ENCODE data around the gene DRD5. TPM values are rescaled to one million over a fixed set of nuclear protein-coding genes. Genes with fewer than 3 reads are reported as not detected.
"Not testable (repeated sequence)": the region's sequence is repeated elsewhere in the genome, so short reads cannot be mapped to it uniquely, and the experiment has no call there.

The DRD5 gene
- not detected in 2 replicates for total RNA-seq (2014; rRNA removed; shearing (Covaris generic))

DNA sequence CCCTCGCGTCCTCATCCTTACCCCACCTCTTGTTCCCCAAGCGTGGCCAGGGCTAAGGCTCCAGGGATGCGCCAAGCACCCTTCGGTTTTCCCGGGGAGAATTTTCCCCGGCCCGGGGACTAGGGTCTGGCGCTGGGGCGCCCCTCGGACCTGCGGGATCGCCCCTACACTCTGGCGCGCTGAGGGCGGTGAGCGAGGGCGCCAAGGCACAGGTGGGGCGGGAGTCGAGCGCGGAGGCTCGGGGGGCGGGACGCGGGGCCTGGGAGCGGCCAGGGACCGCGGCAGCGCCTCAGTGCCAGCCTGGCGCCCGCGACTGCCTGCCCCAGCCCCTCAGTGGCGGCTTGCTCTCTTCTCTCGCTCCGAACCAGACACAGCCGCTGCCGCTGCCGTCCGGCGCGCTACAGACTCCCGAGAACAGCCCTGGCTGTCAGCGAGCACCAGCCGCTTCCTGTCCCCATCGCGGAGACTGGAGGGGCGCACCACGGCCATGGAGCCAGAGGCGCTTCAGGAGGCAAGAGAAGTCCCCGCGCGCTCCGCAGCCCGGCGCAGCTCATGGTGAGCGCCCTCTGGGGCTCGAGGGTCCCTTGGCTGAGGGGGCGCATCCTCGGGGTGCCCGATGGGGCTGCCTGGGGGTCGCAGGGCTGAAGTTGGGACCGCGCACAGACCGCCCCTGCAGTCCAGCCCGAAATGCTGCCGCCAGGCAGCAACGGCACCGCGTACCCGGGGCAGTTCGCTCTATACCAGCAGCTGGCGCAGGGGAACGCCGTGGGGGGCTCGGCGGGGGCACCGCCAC is at the start of gene DRD5:
TSS of gene DRD5 (plus strand) at position 292 of the 793 bp plus-strand sequence. CDS start at position 688, 396 bp downstream.
- DNase-seq (ENCODE audit: low spot score) = no peak

DNA sequence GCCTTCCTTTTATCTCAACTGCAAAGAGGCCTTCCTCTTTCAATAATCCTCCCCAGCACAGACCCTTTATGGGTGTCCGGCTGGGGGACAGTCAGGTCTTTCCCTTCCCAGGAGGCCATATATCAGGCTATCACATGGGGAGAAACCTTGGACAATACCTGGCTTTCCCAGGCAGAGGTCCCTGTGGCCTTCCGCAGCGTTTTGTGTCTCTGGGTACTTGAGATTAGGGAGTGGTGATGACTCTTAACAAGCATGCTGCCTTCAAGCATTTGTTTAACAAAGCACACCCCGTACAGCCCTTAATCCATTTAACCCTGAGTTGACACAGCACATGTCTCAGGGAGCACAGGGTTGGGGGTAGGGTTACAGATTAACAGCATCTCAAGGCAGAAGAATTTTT is 49.2 kb upstream of the DRD5 start:
- DNase-seq (ENCODE audit: low spot score) = not testable (repeated sequence)

DNA sequence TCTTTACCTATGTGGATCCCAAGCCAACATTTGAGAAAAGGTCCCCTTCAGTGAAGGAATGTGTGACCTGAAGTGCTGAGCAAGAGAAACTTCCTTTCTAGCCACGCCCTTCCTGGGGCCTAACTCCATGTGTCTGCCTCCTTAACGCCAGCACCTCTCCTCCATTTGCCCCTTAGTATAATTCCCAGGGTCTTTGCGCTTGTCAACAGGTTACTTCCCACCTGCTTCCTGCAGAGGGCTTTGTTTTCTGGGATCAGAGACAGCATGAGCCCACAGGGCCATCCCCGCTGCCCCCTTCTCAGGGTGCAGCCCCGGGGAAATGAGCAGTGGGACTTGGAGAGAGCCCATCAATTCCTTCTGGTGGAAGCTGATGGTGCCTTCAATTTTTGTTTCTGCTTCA is 45.9 kb upstream of the DRD5 start:
- DNase-seq (ENCODE audit: low spot score) = no peak

DNA sequence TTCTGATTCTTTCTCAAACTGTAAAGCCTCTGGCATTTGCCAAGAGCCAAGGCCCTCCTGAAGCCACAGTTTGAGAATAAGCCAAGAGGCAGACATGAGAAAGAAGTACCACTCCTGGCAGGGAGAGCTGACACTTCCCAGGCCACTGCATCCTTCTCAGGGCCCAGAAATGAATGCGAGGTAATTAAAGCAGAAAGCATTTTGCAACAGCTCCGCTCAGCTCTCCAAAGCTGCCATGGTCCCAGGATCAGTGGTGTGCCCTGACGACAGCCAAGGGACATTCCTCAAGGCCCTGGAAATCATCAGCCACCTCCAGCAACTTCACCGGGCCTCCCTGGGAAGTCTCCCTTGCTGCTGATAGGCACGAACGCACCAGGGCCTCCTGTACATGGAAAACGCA is 44.2 kb upstream of the DRD5 start:
- not testable (repeated sequence) for DNase-seq (ENCODE audit: low spot score)

DNA sequence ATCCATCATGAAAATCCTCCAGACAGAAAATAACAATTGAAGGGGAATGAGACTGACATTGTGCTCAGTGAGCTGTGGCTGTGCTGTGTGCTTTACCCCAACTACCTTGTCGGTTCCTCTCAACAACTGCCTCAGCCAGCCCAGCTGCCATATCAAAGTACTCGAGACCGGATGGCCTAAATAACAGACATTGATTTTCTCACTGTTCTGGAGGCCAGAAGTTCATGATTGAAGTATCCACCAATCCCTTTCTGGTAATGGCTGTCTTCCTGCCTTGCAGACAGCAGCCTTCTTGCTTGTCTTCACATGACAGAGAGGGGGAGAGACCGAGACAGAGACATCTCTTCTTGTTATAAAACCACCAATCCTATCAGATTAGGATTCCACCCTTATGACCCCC is 37.6 kb upstream of the DRD5 start:
- DNase-seq (ENCODE audit: low spot score) = not testable (repeated sequence)

DNA sequence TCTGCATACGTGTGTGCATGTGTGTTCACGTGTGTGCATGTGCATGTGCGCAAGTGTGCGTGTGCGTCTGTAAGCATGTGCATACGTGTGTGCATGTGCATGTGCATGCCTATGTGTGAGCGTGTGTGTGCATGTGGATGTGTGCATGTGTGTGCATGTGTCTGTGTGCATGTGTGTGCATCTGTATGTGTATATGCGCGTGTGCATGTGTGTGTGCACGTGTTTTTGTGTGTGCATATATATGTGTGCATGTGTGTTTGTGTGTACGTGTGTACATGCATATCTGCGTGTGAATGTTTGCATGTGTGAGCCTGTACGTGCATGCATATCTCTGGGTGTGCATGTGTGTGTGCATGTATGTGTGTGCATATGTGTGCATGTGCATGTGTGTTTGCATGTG is 35.7 kb upstream of the DRD5 start:
- DNase-seq (ENCODE audit: low spot score) = no peak

DNA sequence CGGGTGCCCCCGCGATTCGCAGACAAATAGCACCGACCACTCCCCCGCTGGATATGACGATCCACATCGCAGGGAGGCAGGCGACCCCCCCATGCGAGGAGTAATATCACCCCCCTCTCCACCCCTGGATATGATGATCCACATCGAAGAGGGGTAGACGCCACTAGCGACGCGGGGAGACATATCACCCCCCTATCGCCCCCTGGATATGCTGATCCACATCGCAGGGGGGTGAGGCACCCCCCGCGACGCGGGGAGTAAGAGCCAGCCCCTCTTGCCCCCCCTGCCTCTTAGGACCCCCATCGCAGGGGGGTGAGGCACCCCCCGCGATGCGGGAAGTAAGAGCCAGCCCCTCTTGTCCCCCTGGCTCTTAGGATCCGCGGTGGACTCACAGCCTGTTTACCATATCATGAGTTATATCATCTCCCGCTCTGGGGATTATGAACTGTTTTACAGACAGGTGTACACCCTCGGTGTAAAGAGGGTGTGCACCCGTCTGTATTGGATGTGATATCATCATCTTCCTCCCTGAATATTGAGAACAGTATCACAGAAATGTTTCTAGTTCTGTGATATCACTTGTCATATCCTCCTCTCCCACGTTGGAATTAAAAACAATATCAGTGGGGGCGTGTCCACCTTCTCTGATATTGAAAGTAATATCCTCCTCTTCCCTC is 22.7 kb upstream of the DRD5 start:
- DNase-seq (ENCODE audit: low spot score) = no peak

DNA sequence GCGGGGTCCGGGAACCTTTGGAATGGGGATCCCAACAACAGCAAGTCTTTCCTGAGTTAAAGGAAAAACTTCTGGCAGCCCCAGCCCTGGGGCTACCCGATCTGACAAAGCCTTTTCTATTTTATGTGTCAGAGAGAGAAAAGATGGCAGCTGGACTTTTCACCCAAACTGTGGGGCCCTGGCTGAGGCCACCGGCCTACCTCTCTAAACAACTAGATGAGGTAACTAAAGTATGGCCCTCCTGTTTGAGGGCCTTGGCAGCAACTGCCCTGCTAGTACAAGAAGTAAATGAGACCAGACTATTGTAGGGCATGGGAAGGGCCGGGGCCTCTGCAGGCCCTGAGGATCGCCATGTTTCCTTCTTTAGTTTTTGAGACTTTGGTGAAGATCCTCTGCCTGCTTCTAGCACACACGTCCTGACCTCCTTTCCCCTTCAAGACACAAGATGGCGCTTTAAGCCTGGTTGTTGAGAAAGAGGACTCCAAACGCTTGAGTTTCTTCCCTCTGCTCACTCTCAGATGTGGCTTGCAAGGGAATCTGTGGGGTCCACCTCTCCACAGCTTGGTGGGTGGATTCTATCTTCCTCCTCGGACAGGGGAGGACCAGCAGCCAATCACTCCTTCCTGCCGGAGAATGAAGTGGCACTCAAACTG is 18.5 kb upstream of the DRD5 start:
- peak; percentile 71 for DNase-seq (ENCODE audit: low spot score)

DNA sequence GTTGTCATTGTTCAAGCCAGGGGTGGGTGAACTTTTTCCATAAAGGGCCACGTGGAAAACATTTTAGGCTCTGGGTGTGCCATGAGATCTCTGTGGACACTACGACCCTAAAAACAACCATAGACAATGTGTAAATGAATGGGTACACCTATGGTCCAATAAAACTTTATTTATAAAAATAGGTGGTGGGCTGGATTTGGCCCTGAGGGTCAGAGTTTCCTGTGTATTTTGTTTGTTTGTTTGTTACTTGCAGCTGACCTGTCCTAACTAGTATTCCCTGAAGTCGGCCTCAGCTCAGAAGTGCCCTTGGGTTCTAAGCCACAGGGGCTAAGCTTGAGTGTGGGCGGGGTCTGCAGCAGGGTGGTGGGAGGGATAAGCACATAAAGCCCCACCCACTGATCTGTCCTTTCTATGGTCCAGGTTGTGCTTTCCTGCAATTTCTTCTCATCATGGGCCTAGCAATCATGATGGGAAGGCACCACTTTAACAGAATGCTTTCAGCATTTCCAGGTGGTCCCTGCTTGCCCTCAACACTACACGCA is 17.2 kb upstream of the DRD5 start:
- no peak for DNase-seq (ENCODE audit: low spot score)

DNA sequence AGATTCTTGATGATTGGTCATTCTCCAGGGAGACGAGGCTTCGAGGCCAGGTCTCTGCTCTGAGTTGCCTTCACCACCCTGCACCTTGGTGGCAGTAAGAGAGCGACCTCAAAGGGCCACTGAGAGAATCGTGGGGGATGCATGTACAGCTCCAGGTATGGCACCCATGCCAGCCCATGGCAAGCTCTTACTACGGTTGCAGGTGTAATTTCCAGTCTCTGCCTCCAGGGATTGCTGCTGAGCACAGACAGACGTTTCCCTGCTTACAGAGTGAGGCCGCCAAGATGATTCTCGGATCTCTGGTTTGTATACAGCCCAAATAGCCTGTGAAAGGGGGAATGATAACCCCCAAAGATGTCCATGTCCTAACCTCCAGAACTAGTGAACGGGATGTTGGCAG is 16.3 kb upstream of the DRD5 start:
- peak; percentile 26 for DNase-seq (ENCODE audit: low spot score)

DNA sequence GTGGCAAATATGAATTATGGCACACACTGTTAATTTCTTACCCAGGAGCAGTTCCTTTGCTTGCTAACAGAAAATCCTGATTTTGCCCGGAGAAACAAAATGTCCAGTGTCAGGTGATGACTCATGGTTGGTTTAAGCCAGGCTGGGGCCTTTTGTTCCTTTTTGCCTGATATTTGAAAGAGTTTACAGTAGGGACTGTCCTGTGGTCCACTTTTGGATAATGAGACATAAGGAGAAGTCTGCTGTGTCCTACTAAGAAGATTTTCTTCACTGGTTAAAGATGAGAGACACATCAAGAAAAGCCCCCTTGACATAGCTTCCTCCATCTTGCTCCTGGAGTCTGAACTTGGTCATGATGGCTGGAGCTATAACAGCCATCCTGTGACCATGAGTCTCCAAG is 12.1 kb upstream of the DRD5 start:
- DNase-seq (ENCODE audit: low spot score) = no peak

DNA sequence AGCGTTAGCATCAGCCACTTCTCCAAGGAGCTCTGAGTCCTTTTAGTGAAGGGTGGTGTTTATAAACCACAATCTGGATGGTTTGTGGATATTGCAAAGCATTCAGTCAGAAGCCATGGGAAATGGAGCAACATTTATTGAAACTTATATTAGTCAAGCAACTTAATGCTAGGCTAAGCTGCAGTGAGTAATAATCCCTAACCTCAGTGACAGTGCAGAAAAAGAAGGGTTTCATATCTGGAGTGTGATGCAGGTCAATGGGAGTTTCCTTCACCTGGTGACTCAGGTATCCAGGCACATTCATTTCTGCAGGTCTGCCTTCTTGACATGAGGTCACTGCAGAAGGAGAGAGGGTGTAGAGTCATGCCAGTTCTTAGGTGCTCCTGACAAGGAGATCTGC is 10.4 kb upstream of the DRD5 start:
- DNase-seq (ENCODE audit: low spot score) = no peak

DNA sequence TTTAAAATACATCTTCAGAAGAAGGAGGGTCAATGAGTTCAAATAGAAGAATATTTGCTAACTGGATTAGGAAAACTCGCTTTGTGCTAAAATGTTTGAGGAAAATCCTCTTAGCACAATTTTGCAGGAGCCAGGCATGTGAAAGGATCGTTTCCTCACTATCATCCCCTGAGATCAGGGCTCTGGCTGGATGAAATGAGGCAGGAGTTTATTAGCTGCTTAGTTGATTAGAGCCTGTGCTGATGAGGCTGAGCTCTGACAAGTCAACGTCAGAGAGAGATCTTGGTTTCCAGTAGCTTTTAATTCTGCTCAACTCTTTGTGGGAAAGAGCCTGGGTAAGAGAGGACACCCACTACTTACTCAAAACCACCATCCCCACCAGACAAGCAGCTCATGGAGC is 8.0 kb upstream of the DRD5 start:
- DNase-seq (ENCODE audit: low spot score) = no peak

DNA sequence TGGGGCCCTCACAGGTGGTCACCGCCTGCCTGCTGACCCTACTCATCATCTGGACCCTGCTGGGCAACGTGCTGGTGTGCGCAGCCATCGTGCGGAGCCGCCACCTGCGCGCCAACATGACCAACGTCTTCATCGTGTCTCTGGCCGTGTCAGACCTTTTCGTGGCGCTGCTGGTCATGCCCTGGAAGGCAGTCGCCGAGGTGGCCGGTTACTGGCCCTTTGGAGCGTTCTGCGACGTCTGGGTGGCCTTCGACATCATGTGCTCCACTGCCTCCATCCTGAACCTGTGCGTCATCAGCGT is 652 bp downstream of the DRD5 start:
- no peak for DNase-seq (ENCODE audit: low spot score)

DNA sequence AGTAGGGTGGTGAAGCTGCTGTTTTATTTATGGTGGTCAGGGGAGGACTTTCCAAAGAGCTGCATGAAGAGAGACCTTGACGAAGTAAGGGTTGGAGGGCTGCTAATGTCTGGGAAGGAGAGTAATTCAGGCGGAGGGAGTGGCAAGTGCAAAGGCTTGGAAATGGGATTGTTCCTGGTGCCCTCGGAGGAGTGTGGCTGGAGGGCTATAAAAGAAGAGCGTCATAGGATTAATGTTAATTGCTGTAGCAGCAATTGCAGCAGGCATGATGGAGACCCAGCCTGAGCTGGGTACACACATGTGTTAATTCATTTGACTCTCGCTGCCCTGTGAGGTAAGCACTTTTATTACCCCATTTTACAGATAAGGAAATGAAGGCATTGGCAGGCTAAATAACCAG is 4.5 kb downstream of the DRD5 start:
- DNase-seq (ENCODE audit: low spot score) = not testable (repeated sequence)

DNA sequence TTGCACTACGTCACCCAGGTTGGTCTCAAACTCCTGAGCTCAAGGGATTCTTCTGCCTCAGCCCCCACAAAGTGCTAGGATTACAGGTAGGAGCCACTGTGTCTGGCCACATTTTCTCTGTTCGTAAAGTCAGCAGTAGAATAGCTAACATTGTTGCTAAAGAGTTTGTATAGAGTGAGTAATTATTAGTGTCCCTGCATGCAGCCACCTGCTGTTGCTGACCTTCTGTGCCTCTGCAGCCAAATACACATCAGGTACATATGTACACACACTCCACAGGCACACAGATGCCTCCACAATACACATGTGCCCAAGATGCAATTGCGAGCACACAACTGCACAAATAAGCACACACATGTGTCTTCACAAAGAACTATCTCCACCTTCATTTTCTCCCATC is 10.9 kb downstream of the DRD5 start:
- no peak for DNase-seq (ENCODE audit: low spot score)

DNA sequence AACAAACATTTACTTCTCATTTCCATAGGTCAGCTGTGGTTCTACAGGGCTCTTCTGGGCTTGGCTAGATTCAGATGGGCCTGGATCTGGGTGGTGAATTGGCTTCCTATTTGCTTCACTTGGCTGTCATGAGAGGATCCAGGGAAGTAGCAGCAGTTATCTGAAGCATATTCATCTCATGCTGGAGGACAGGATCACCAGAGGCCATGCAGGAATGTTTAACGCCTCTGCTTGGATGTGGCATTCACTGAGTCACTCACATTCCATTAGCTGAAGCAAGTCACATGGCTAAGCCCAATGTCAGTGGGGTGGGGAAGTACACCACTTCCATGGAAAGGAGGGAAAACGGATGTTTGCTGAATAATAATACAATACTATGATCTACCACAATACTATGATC is 15.2 kb downstream of the DRD5 start:
- DNase-seq (ENCODE audit: low spot score) = not testable (repeated sequence)

DNA sequence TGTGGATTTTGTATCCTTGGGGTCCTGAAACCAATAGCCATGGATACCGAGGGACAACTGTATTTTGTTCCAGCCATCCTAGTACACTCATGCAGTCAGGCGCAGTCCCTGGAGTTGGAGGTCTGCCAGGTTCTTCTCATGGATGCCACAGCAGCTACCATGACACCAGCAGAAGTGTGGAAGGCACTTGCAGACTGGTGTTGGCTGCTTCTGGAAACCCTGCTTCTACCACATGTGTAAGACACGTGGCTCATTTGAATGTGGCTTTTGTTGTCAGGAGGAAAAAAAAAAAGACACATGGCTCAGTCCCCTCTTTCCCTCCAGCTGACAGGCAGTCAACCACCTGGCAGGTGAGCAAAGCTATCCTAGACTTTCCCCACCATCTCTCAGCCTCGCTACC is 19.4 kb downstream of the DRD5 start:
- no peak for DNase-seq (ENCODE audit: low spot score)

DNA sequence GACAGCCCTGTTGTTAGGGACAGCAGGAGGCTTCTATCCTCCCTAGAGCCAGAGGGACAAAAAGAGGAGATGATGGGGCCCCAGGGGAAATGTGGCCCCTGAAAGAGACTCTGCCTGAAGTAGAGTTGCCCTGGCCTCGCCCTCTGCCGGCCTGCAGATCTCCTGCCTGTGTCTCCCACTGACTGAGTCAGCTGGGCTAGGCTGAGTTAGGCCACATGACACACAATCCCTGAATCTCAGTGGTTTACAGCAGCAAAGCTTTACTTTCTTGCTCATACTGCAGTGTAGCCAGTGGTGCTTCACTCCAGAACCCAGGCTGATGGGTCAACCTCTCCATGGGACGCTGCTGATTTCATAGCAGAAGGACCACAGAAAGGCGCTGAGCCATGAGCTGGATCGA is 23.5 kb downstream of the DRD5 start:
- no peak for DNase-seq (ENCODE audit: low spot score)

DNA sequence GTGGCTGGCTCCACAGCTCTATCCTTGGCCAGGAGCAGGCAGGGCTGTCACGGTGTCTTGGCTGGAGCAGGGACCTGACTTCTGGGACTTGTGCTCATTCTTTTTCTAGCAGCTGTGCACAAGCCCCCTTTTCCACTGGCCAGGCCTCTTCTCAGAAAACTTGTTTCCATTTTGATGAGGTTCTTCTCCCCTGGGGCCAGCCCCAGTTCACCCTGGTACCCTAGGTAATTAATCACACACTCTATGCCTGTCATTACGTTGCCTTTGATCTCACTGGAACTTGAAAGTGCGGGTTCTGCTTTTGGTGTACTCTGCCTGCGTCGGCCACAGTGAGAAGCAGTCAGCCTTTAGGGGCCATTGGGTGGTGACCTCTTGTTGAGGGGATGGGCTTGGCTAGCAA is 26.6 kb downstream of the DRD5 start:
- DNase-seq (ENCODE audit: low spot score) = no peak

DNA sequence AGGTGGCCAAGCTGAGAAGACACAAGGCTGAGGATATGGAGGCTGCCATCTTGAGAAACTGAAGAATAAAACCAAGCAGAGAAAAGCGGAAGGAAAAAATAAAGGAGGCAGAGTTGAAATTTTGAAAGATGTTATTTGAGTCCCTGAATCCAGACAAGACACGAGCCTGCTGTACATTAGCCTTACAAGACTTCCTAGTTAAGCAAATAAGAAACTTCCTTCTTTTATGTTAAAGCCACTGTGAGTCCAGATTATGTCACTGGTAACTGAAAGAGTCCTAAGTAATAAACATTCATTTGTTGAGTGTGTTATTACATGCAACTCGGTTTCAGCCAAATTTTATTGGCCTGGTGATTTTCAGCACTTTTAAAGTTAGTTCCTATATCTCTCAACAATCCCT is 30.4 kb downstream of the DRD5 start:
- no peak for DNase-seq (ENCODE audit: low spot score)

DNA sequence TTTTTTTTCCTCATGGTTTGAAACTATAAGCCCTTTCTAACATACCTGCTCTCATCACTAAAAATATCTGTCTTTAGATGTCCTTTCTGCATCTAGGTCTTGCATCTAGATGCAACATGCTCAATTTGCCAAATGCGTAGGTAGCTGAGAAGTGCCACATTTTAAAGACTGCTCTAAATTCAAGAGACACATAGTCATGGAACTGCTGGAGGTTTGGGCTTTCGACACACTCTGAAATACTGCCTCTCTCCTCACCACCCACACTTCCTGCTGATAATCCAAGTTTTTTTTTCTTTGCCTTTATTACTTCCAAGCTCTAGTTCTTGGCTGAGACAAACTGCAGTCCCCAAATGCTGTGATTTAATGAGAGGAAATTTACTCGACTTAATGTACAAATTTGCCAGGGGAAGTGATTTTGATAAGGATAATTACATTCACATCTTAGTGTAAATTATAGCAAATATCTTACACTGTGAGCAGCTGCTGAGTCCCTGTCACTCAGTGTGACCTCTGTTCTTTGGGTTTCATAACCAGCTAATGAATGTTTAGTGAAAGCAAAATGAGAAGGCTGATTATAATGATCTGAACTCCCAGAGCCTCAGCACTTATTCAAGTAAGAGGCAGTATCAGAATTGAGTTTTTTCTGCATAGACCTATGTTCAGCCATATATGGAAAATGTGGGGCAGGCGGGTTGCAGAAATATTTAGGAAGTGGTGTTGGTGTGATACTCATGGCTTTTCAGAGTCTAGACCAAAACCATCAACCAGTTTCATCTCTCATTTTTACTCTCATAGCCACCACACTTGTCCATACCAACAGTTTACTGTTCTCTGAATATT is 31.3 kb downstream of the DRD5 start:
- DNase-seq (ENCODE audit: low spot score) = no peak

Data from HT-29 (cell line).